OCI-LY1 (cell line): ENCODE data around the gene CCDC57.

Experiments
- CTCF ChIP-seq: fragments of 200-600 bp; sonication (generic), shearing (Covaris generic); IDR thresholded peaks from 2 replicates; pipeline ENCODE4 v1.5.1; 2017; ENCODE audit warnings: mild to moderate bottlenecking, antibody characterized with exemption, low read length, moderate library complexity, mixed read lengths
- EZH2 ChIP-seq: fragments of 200-600 bp; sonication (generic), shearing (Covaris generic); IDR thresholded peaks from 2 replicates; pipeline ENCODE4 v1.8.0; 2017; ENCODE audit warnings: borderline replicate concordance, mixed run types, mild to moderate bottlenecking, antibody characterized with exemption, low read length, moderate library complexity, mixed read lengths

GRCh38 chr17:82204831-82205719 is 7.6 kb downstream of the CCDC57 start:
- no peak for TF ChIP-seq CTCF
- TF ChIP-seq EZH2, result no peak
